Uterus (tissue), 2 donors: Measurements from ENCODE around the gene KICS2.

Experiments used
- POLR2A ChIP-seq, 2 donors: fragments of 450-650 bp; IDR thresholded peaks; one replicate each; pipeline ENCODE4 v1.6.1; 2016; ENCODE audit warnings: antibody characterized with exemption in 2 of 2, mild to moderate bottlenecking in 1 of 2, moderate library complexity in 1 of 2
- TF ChIP-seq, protein P1 (sequence below), 4 experiments: fragments of 200-600 bp in 2 of 4; fragments of 450-650 bp in 2 of 4; sonication (generic) in 2 of 4; IDR thresholded peaks; one replicate each; pipeline ENCODE4 v1.5.1; 2016 to 2019; ENCODE audit warnings: antibody characterized with exemption in 4 of 4, mild to moderate bottlenecking in 2 of 4, moderate library complexity in 1 of 4

DNA sequence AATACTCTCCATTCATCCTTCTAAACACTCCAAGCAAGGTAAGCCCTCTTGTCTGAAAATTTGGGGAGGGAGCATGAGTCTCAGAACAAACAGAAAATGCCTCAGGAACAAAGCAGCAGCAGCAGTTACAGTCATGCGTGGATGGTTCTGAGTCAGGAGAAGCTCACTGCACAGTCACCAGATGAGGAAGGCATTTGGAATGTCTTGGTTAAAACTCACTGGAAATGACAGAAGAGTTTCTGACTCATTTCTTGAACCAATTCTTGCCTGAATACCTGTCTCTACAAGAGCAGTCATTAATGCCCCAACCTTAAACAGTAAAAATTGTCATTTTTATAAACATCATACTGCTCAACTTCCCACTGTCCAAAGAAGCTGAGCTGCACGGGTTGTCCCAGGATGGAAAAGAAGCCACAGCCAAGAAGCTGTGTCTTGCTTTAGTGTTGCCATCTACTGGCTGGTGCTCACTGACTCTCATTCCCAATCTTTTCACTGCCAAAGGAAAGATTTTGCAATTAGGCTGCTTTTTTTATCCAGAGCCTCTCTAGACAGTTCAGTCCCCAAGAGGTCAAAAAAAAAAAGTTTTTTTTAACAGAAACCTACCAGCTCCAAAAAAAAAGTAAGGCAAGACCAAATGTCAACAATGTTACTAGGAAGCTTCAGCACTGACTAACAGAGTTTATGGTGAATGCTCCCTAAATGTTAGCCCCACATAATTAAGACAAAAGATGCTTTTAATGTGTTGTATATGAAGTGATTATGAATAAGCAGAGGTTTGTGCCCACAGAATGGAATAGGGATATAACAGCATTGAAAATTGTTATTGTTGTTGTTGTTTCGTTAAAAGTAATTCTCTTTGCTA lies 40.4 kb downstream of the KICS2 start:
- TF ChIP-seq, protein P1, sequence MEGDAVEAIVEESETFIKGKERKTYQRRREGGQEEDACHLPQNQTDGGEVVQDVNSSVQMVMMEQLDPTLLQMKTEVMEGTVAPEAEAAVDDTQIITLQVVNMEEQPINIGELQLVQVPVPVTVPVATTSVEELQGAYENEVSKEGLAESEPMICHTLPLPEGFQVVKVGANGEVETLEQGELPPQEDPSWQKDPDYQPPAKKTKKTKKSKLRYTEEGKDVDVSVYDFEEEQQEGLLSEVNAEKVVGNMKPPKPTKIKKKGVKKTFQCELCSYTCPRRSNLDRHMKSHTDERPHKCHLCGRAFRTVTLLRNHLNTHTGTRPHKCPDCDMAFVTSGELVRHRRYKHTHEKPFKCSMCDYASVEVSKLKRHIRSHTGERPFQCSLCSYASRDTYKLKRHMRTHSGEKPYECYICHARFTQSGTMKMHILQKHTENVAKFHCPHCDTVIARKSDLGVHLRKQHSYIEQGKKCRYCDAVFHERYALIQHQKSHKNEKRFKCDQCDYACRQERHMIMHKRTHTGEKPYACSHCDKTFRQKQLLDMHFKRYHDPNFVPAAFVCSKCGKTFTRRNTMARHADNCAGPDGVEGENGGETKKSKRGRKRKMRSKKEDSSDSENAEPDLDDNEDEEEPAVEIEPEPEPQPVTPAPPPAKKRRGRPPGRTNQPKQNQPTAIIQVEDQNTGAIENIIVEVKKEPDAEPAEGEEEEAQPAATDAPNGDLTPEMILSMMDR (IDR thresholded peaks at IDR 0.05) = peak; percentile 57 to 77 (median 72)
- TF ChIP-seq POLR2A (IDR thresholded peaks at IDR 0.05) = no peak
